ENCODE measurements around the gene ADGRD2. TPM values are rescaled to one million over a fixed set of nuclear protein-coding genes. Genes with fewer than 3 reads are reported as not detected.

The ADGRD2 gene
- total and polyA plus RNA-seq, 2 of the 13 experiments (the other 11 are each of a cell fraction or from before 2014, with no cell fraction given) = not detected

- BruUV-seq (replicated peaks) = no TSS peak
- in situ Hi-C loops (cut with HindIII; ENCODE audit: extremely low pct_ligation_motif_present, low pct_unique_long_range_greater_than_20kb) (no loop called here), intact Hi-C loops (cut with micrococcal nuclease; ENCODE audit: unreplicated experiment) (no loop called here)
- ATAC-seq (no peak), FAIRE-seq (no peak), DNase-seq (ENCODE audit: low spot score) (no peak)
- WGBS (ENCODE audit: low lambda C conversion rate) = 97% methylated on average over 3 of the region's 3 CpGs
- peaks cover 25% of the 10 kb centered on the region for H3K4me1 ChIP-seq (ENCODE audit: insufficient read depth, low read length)
- H3K4me2 ChIP-seq (ENCODE audit: low read depth, low read length) = no peak overlapping the region
- H3K4me3 ChIP-seq (replicated peaks in 1 of 3; ENCODE audit: insufficient read depth in 1 of 3, low read depth in 2 of 3, low read length in 3 of 3) = no peak overlapping the region
- H3K79me2 ChIP-seq (ENCODE audit: insufficient read depth, low read length) = peaks cover 41% of the 10 kb centered on the region
- ChIA-PET CTCF (ENCODE audit: low intra/inter-chr PET ratio, low total read pairs) (no interaction called here), POLR2A (interaction anchor here (2.0 kb wide), 1 partner anchor 19 kb away, joined by 6 read pairs; no protein-coding TSS in a partner anchor)
- no peak overlapping the region for H2AFZ ChIP-seq (ENCODE audit: low read length)
- no peak overlapping the region for H3K27ac ChIP-seq (ENCODE audit: extremely low read length, insufficient read depth, low read length)
- H4K20me1 ChIP-seq (ENCODE audit: insufficient read depth, low read length) = no peaks in the 10 kb centered on the region; the same call in 1 of the 2 replicates
- H3K9ac ChIP-seq (ENCODE audit: insufficient read depth, low read depth, low read length) = no peak overlapping the region
- no peaks in the 10 kb centered on the region for H3K9me3 ChIP-seq (ENCODE audit: low read length)
- no peak for TF ChIP-seq KDM4B (CRISPR knock-in tag; IDR thresholded peaks at IDR 0.05)
- no peak for TF ChIP-seq NFRKB (IDR thresholded peaks at IDR 0.05)
- peaks cover 20 to 81% of the 10 kb centered on the region in 2 experiments for H3K36me3 ChIP-seq (replicated peaks in 1 of 2; ENCODE audit: control insufficient read depth in 1 of 2, insufficient read depth in 2 of 2, low read length in 2 of 2)
- no peaks in the 10 kb centered on the region for H3K27me3 ChIP-seq (ENCODE audit: control insufficient read depth in 1 of 2, insufficient read depth in 2 of 2, low read length in 2 of 2)
Observed at GRCh38 chr9:124409410-124409809, 40.8 kb upstream of the ADGRD2 start.

- peaks cover 16 to 74% of the 10 kb centered on the region in 2 experiments for H3K36me3 ChIP-seq (replicated peaks in 1 of 2; ENCODE audit: control insufficient read depth in 1 of 2, insufficient read depth in 2 of 2, low read length in 2 of 2)
- in situ Hi-C loops (cut with HindIII; ENCODE audit: extremely low pct_ligation_motif_present, low pct_unique_long_range_greater_than_20kb) = no loop called here
- no peak overlapping the region for H3K27ac ChIP-seq (ENCODE audit: extremely low read length, insufficient read depth, low read length)
- peaks cover 26% of the 10 kb centered on the region for H3K4me1 ChIP-seq (ENCODE audit: insufficient read depth, low read length)
- no TSS peak for BruUV-seq (replicated peaks)
- H3K4me2 ChIP-seq (ENCODE audit: low read depth, low read length) = no peak overlapping the region
- no peaks in the 10 kb centered on the region; the same call in none of the 2 replicates for H4K20me1 ChIP-seq (ENCODE audit: insufficient read depth, low read length)
- POLR2A ChIA-PET = interaction anchor here (2.0 kb wide), 1 partner anchor 20 kb away, joined by 6 read pairs; no protein-coding TSS in a partner anchor
- H2AFZ ChIP-seq (ENCODE audit: low read length) = no peak overlapping the region
- H3K27me3 ChIP-seq (ENCODE audit: control insufficient read depth in 1 of 2, insufficient read depth in 2 of 2, low read length in 2 of 2) = peaks cover 0 to 6% of the 10 kb centered on the region in 2 experiments; a peak in 1 of 5 replicates
- ATAC-seq (no peak), DNase-seq (ENCODE audit: low spot score) (no peak), FAIRE-seq (no peak)
- H3K9me3 ChIP-seq (ENCODE audit: low read length) = no peaks in the 10 kb centered on the region
- H3K79me2 ChIP-seq (ENCODE audit: insufficient read depth, low read length) = peaks cover 49% of the 10 kb centered on the region
- TF ChIP-seq CAMTA2 (CRISPR knock-in tag; IDR thresholded peaks at IDR 0.05; ENCODE audit: borderline replicate concordance) (no peak), ZFY (CRISPR knock-in tag; IDR thresholded peaks at IDR 0.05) (no peak), ESRRA (CRISPR knock-in tag; IDR thresholded peaks at IDR 0.05; ENCODE audit: low read depth) (no peak), MYC (CRISPR knock-in tag; IDR thresholded peaks at IDR 0.05; ENCODE audit: borderline replicate concordance) (no peak), NONO (IDR thresholded peaks at IDR 0.05) (no peak), NONO (CRISPR knock-in tag; conservative IDR thresholded peaks at IDR 0.05) (no peak), NR0B2 (CRISPR knock-in tag; IDR thresholded peaks at IDR 0.05) (no peak), BORCS8-MEF2B (CRISPR knock-in tag; IDR thresholded peaks at IDR 0.05) (no peak)
- TF ChIP-seq, protein P1, sequence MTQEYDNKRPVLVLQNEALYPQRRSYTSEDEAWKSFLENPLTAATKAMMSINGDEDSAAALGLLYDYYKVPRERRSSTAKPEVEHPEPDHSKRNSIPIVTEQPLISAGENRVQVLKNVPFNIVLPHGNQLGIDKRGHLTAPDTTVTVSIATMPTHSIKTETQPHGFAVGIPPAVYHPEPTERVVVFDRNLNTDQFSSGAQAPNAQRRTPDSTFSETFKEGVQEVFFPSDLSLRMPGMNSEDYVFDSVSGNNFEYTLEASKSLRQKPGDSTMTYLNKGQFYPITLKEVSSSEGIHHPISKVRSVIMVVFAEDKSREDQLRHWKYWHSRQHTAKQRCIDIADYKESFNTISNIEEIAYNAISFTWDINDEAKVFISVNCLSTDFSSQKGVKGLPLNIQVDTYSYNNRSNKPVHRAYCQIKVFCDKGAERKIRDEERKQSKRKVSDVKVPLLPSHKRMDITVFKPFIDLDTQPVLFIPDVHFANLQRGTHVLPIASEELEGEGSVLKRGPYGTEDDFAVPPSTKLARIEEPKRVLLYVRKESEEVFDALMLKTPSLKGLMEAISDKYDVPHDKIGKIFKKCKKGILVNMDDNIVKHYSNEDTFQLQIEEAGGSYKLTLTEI (CRISPR knock-in tag; conservative IDR thresholded peaks at IDR 0.05) = no peak
- H3K4me3 ChIP-seq (replicated peaks in 1 of 3; ENCODE audit: insufficient read depth in 1 of 3, low read depth in 2 of 3, low read length in 3 of 3) = no peak overlapping the region
- no peak overlapping the region for H3K9ac ChIP-seq (ENCODE audit: insufficient read depth, low read depth, low read length)
- intact Hi-C loops (cut with micrococcal nuclease; ENCODE audit: unreplicated experiment) = no loop called here
- WGBS (ENCODE audit: low lambda C conversion rate) = 78% methylated on average over 3 of the region's 3 CpGs
- CTCF ChIA-PET (ENCODE audit: low intra/inter-chr PET ratio, low total read pairs) = no interaction called here
Observed at GRCh38 chr9:124410321-124410913, 39.8 kb upstream of the ADGRD2 start.

Measured in HepG2 (cell line).